Endothelial cell of umbilical vein (primary cell): ENCODE data around the gene SHOC2. TPM values are rescaled to one million over a fixed set of nuclear protein-coding genes. Genes with fewer than 3 reads are reported as not detected.

ENCODE experiments used
- BruUV-seq: library from RNA; stranded (reverse); fragments of 400-500 nt; replicated peaks from 2 replicates; lab custom pipeline; 2021; lab: Mats Ljungman, UMichigan
- CTCF ChIA-PET: fragments of 300-600, 350-600 bp; sonication (Branson Sonifier 250); formaldehyde crosslinking; loops from one replicate; lab custom pipeline; 2021; ENCODE audit warnings: antibody characterized with exemption, inconsistent platforms; lab: Charles Lee
- POLR2A ChIA-PET: fragments of 300-600, 350-600 bp; sonication (Branson Sonifier 250); formaldehyde crosslinking; loops from one replicate; lab custom pipeline; 2021; ENCODE audit warnings: antibody characterized with exemption, inconsistent platforms; lab: Charles Lee
- DNase-seq: peaks from one replicate; pipeline ENCODE4 v3.0.0-alpha.2; 2011; ENCODE audit warnings: low read depth, low spot score
- FAIRE-seq: peaks from 2 replicates; lab custom pipeline; 2011; peaks lifted over from hg19 to GRCh38; lab: Jason Lieb, UNC
- H2AFZ ChIP-seq: 2 replicates; pipeline ENCODE4 v1.6.0; 2012; ENCODE audit warnings: low read depth, low read length, control low read depth, inconsistent platforms
- H3K27ac ChIP-seq: 2 replicates; pipeline ENCODE4 v1.5.1; 2011; ENCODE audit warnings: low read depth, mild to moderate bottlenecking, control low read depth, low read length, moderate library complexity; ENCODE audit not compliant: insufficient read depth
- H3K27me3 ChIP-seq, 2 experiments: 2 replicates each; pipeline versions ENCODE4 v1.6.0 to v1.6.1; 2011; ENCODE audit warnings: low read length in 2 of 2, mixed read lengths in 1 of 2; ENCODE audit not compliant: control insufficient read depth in 2 of 2, insufficient read depth in 2 of 2
- H3K36me3 ChIP-seq, 2 experiments: 2 replicates in 1 of 2; 3 replicates in 1 of 2; pipeline ENCODE4 v1.5.1; 2011; ENCODE audit warnings: low read length in 2 of 2, mild to moderate bottlenecking in 1 of 2, moderate library complexity in 1 of 2; ENCODE audit not compliant: control insufficient read depth in 2 of 2, insufficient read depth in 2 of 2; ENCODE audit errors: extremely low read depth in 1 of 2
- H3K4me1 ChIP-seq: 3 replicates; pipeline ENCODE4 v1.5.1; 2011; ENCODE audit warnings: mild to moderate bottlenecking, low read length; ENCODE audit not compliant: control insufficient read depth, insufficient read depth; ENCODE audit errors: extremely low read depth
- H3K4me2 ChIP-seq: 2 replicates; pipeline ENCODE4 v1.6.1; 2011; ENCODE audit warnings: low read length, control low read depth, mixed read lengths; ENCODE audit not compliant: insufficient read depth
- H3K4me3 ChIP-seq, 3 experiments: fragments of 200-600 bp in 1 of 3; sonication (generic), shearing (Covaris generic) in 1 of 3; replicated peaks in 1 of 3; 2 replicates each; pipeline ENCODE4 v1.5.1; 2011 to 2016; ENCODE audit warnings: control low read depth in 3 of 3, low read length in 3 of 3, mild to moderate bottlenecking in 2 of 3, inconsistent platforms in 1 of 3, low read depth in 1 of 3, moderate library complexity in 1 of 3; ENCODE audit not compliant: insufficient read depth in 1 of 3
- H3K79me2 ChIP-seq: 2 replicates; pipeline ENCODE4 v1.6.0; 2012; ENCODE audit warnings: low read length, inconsistent platforms; ENCODE audit not compliant: control insufficient read depth, insufficient read depth
- H3K9ac ChIP-seq: replicated peaks from 2 replicates; pipeline ENCODE3; 2011; ENCODE audit warnings: low read length, control low read depth; ENCODE audit not compliant: insufficient read depth; ENCODE audit errors: extremely low read depth
- H3K9me1 ChIP-seq: replicated peaks from 3 replicates; pipeline ENCODE4 v1.6.0; 2011; ENCODE audit warnings: mild to moderate bottlenecking, low read length; ENCODE audit not compliant: control insufficient read depth, insufficient read depth; ENCODE audit errors: extremely low read depth
- H3K9me3 ChIP-seq: replicated peaks from 2 replicates; pipeline ENCODE4 v1.5.1; 2012; ENCODE audit warnings: low read length, inconsistent platforms; ENCODE audit not compliant: control insufficient read depth, insufficient read depth
- H4K20me1 ChIP-seq: replicated peaks from 2 replicates; pipeline ENCODE3; 2011; ENCODE audit warnings: mild to moderate bottlenecking, low read length; ENCODE audit not compliant: control insufficient read depth, insufficient read depth; ENCODE audit errors: extremely low read depth
- EZH2 ChIP-seq: IDR thresholded peaks from 2 replicates; pipeline ENCODE4 v1.6.1; 2012; ENCODE audit warnings: borderline replicate concordance, low read depth, mild to moderate bottlenecking, moderate library complexity, low read length, inconsistent platforms; ENCODE audit not compliant: severe bottlenecking
- FOS ChIP-seq: IDR thresholded peaks from 2 replicates; pipeline ENCODE4 v1.6.1; 2011; ENCODE audit warnings: mild to moderate bottlenecking, low read length, moderate library complexity, borderline replicate concordance; ENCODE audit not compliant: insufficient read depth
- GATA2 ChIP-seq: IDR thresholded peaks from 2 replicates; pipeline ENCODE4 v1.7.0; 2011; ENCODE audit warnings: low read depth, mild to moderate bottlenecking, moderate library complexity, mixed read lengths, low read length; ENCODE audit not compliant: insufficient read length, insufficient read depth
- JUN ChIP-seq: IDR thresholded peaks from 2 replicates; pipeline ENCODE4 v1.6.1; 2011; ENCODE audit warnings: borderline replicate concordance, low read depth; ENCODE audit not compliant: insufficient read length, insufficient read depth
- MYC ChIP-seq: IDR thresholded peaks from one replicate; pipeline ENCODE4 v1.6.1; 2011; ENCODE audit warnings: mild to moderate bottlenecking, low read depth, low read length
- POLR2A ChIP-seq: IDR thresholded peaks from 2 replicates; pipeline ENCODE4 v1.6.1; 2012; ENCODE audit warnings: low read depth, mild to moderate bottlenecking, control low read depth, low read length
- POLR2AphosphoS5 ChIP-seq: IDR thresholded peaks from 2 replicates; pipeline ENCODE4 v1.6.1; 2012; ENCODE audit warnings: low read depth, mild to moderate bottlenecking, control low read depth, low read length, moderate library complexity; ENCODE audit not compliant: insufficient read depth
- dilution Hi-C: fragments of 300-500 bp; cut with MboI; formaldehyde crosslinking; loops from one replicate; pipeline ENCODE4 v1.15.0; 2019; ENCODE audit warnings: low sequenced_read_pairs; ENCODE audit not compliant: extremely low pct_ligation_motif_present
- intact Hi-C: fragments of 100-400 bp; cut with micrococcal nuclease; formaldehyde crosslinking; loops from one replicate; pipeline ENCODE4 v1.10.0; 2022
- polyA plus RNA-seq, 4 experiments: library from polyadenylated mRNA; depleted of rRNA in 3 of 4; stranded (reverse) in 3 of 4; unstranded in 1 of 4; fragments of >200 nt; gene quantifications; 2 replicates each; pipeline versions ENCODE4 v1.2.1 to v1.2.3, GENCODE V29; 2011 to 2012; ENCODE audit warnings: missing spikeins in 1 of 4
- total RNA-seq: library from RNA; stranded (reverse); gene quantifications from 2 replicates; pipeline ENCODE4 v1.2.3, GENCODE V29; 2021
- TF ChIP-seq, protein P1 (sequence below), 2 donors: IDR thresholded peaks; 1 replicate in 1 of 2; 2 replicates in 1 of 2; pipeline ENCODE4 v1.5.1; 2011; ENCODE audit warnings: low read length in 2 of 2, mild to moderate bottlenecking in 2 of 2, moderate library complexity in 2 of 2, control low read depth in 1 of 2, inconsistent platforms in 1 of 2, low read depth in 1 of 2; ENCODE audit not compliant: insufficient read depth in 1 of 2; ENCODE audit errors: extremely low read depth in 1 of 2
- TF ChIP-seq, protein P2 (sequence below): IDR thresholded peaks from 2 replicates; pipeline ENCODE4 v1.6.1; 2011; ENCODE audit not compliant: insufficient read depth, insufficient read length

Gene SHOC2
- total and polyA plus RNA-seq, 2 donors (not counting 3 experiments of a cell fraction or from before 2014, with no cell fraction given) = 13.0 to 37.1 TPM

DNA sequence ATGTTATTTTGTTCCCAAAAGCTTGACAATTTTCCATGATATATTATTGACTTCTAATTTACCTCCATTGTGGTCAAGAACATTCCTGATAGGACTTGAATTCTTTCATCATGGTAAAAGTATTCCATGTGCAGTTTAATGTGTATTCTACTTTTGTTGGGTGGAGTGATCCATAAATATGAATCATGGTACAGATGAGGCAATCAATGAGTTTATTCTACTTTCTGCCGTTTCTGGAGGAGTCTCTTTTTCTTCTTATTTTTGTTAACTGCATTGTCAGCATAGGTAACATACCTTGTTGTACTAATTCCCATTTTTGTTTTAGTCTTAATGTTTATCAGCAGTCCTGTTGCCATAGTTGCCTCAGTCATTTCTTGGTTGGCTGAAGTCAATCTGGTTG is 69.6 kb downstream of the SHOC2 start:
- dilution Hi-C loops = no loop called here
- Histone ChIP-seq H4K20me1 (no peaks in the 10 kb centered on the region), H3K4me1 (no peaks in the 10 kb centered on the region), H3K9me3 (no peaks in the 10 kb centered on the region), H2AFZ (no peak overlapping the region), H3K9me1 (no peaks in the 10 kb centered on the region), H3K4me3 (no peak overlapping the region), H3K36me3 (no peaks in the 10 kb centered on the region), H3K27me3 (no peaks in the 10 kb centered on the region), H3K4me2 (no peak overlapping the region), H3K9ac (no peak overlapping the region), H3K79me2 (peaks cover 3% of the 10 kb centered on the region), H3K27ac (no peak overlapping the region)
- DNase-seq = no peak
- CTCF ChIA-PET = no interaction called here
- no peak for TF ChIP-seq GATA2
- no peak for TF ChIP-seq FOS
- TF ChIP-seq, protein P1, sequence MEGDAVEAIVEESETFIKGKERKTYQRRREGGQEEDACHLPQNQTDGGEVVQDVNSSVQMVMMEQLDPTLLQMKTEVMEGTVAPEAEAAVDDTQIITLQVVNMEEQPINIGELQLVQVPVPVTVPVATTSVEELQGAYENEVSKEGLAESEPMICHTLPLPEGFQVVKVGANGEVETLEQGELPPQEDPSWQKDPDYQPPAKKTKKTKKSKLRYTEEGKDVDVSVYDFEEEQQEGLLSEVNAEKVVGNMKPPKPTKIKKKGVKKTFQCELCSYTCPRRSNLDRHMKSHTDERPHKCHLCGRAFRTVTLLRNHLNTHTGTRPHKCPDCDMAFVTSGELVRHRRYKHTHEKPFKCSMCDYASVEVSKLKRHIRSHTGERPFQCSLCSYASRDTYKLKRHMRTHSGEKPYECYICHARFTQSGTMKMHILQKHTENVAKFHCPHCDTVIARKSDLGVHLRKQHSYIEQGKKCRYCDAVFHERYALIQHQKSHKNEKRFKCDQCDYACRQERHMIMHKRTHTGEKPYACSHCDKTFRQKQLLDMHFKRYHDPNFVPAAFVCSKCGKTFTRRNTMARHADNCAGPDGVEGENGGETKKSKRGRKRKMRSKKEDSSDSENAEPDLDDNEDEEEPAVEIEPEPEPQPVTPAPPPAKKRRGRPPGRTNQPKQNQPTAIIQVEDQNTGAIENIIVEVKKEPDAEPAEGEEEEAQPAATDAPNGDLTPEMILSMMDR (IDR thresholded peaks at IDR 0.05; ENCODE audit: extremely low read depth in 1 of 2, insufficient read depth in 1 of 2, low read depth in 1 of 2, low read length in 2 of 2) = no peak
- TF ChIP-seq, protein P2, sequence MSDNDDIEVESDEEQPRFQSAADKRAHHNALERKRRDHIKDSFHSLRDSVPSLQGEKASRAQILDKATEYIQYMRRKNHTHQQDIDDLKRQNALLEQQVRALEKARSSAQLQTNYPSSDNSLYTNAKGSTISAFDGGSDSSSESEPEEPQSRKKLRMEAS = no peak
- no peak for TF ChIP-seq JUN
- no peak for TF ChIP-seq POLR2A
- TF ChIP-seq EZH2 = no peak
- no peak for TF ChIP-seq POLR2AphosphoS5
- TF ChIP-seq MYC = no peak
- FAIRE-seq = no peak
- POLR2A ChIA-PET = no interaction called here
- no TSS peak for BruUV-seq
- intact Hi-C loops = no loop called here
